Endothelial cell of umbilical vein (primary cell): Measurements from ENCODE around the gene GSDMA.
"Not testable (repeated sequence)": the region's sequence is repeated elsewhere in the genome, so short reads cannot be mapped to it uniquely, and the experiment has no call there.

ENCODE experiments used
- EZH2 ChIP-seq: IDR thresholded peaks from 2 replicates; pipeline ENCODE4 v1.6.1; 2012; ENCODE audit warnings: borderline replicate concordance, low read depth, mild to moderate bottlenecking, moderate library complexity, low read length, inconsistent platforms; ENCODE audit not compliant: severe bottlenecking
- MYC ChIP-seq: IDR thresholded peaks from one replicate; pipeline ENCODE4 v1.6.1; 2011; ENCODE audit warnings: mild to moderate bottlenecking, low read depth, low read length
- POLR2A ChIP-seq: IDR thresholded peaks from 2 replicates; pipeline ENCODE4 v1.6.1; 2012; ENCODE audit warnings: low read depth, mild to moderate bottlenecking, control low read depth, low read length
- TF ChIP-seq, protein P1 (sequence below), 2 donors: IDR thresholded peaks; 1 replicate in 1 of 2; 2 replicates in 1 of 2; pipeline ENCODE4 v1.5.1; 2011; ENCODE audit warnings: low read length in 2 of 2, mild to moderate bottlenecking in 2 of 2, moderate library complexity in 2 of 2, control low read depth in 1 of 2, inconsistent platforms in 1 of 2, low read depth in 1 of 2; ENCODE audit not compliant: insufficient read depth in 1 of 2; ENCODE audit errors: extremely low read depth in 1 of 2

DNA sequence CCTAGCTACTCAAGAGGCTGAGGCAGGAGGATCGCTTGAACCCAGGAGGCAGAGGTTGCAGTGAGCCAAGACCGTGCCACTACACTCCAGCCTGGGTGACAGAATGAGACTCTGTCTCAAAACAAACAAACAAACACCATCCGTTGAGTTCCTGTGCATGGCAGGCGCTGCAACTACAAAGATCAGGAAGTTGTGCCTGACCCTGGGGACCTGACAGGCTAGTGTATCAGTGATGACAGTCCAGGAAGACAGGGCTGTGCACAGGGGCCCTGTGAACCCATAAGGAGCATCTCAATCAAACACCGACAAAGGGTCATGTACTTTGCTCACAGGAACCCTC, 14.3 kb upstream of the GSDMA start:
- TF ChIP-seq MYC, POLR2A, EZH2: not testable (repeated sequence)
- TF ChIP-seq, protein P1, sequence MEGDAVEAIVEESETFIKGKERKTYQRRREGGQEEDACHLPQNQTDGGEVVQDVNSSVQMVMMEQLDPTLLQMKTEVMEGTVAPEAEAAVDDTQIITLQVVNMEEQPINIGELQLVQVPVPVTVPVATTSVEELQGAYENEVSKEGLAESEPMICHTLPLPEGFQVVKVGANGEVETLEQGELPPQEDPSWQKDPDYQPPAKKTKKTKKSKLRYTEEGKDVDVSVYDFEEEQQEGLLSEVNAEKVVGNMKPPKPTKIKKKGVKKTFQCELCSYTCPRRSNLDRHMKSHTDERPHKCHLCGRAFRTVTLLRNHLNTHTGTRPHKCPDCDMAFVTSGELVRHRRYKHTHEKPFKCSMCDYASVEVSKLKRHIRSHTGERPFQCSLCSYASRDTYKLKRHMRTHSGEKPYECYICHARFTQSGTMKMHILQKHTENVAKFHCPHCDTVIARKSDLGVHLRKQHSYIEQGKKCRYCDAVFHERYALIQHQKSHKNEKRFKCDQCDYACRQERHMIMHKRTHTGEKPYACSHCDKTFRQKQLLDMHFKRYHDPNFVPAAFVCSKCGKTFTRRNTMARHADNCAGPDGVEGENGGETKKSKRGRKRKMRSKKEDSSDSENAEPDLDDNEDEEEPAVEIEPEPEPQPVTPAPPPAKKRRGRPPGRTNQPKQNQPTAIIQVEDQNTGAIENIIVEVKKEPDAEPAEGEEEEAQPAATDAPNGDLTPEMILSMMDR (IDR thresholded peaks at IDR 0.05; ENCODE audit: extremely low read depth in 1 of 2, insufficient read depth in 1 of 2, low read depth in 1 of 2, low read length in 2 of 2), result not testable (repeated sequence)
